GM19351 (cell line): ENCODE results near the gene CCN5.
A peak's percentile ranks its signal among the peaks of the same experiment; 100 is the strongest.

Source experiments
- ATAC-seq: cut with Tn5 transposase; IDR thresholded peaks from one replicate; pipeline ENCODE4 v1.9.1; 2021; ENCODE audit warnings: mild to moderate bottlenecking, moderate library complexity; ENCODE audit not compliant: unreplicated experiment

The CCN5 gene

GRCh38 chr20:44715499-44716308 is 535 bp downstream of the CCN5 start:
- ATAC-seq: no peak

DNA sequence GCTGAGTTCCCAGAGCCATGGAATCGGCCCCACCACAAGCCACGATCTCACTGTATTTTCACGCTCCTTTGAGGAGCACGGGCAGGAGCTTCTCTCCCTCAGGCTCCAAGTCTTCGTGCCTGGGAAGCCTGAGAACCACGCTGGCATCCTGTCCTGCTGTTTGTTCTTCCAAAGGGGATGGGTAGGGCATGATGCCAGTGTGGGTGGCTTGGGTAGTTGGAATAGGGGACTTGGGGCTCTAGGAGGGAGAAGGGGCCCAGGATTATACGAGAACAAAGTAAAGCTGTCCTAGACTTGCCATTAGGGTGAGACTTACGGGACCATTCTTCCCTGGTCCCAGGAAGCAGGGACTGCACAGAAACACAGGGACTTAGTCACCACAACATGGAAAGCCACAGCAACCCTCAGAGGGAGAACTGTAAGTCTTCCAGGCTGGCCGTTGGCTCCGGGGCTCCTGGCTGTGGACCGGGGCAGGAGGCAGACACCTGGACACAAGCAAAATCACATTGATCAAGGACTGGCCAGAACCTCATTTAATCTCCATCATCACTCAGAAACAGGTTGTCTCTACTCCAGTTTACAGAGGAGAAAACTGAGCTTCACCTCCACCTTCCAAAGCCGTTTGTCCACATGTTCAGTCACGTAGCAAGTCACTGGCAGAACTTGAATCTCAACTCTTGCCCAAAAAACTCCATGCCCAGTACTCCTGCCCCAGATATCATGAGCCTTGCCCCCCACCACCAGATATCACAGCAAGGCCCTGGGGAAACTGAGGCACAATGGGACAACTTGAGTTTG is 1.3 kb downstream of the CCN5 start:
- ATAC-seq: no peak

DNA sequence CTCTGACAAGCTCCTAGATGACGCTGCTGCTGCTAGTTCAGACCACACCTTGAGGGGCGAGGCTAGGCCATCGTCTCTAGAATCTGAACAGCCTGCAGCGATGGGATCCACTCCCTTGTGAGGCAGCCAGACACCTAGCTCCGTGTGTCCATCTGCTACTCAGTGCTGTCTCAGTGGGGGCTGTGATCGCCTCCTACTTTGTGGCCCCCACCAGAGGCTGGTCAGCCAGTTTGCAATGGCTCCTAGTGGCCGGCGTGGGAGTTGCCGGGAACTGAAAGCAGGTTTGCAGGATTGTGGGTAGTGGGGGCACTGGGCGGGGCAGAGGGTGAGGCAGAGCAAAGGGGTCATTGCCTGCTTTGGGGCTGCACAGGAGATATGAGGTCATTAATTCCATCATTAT is 2.8 kb downstream of the CCN5 start:
- no peak for ATAC-seq

DNA sequence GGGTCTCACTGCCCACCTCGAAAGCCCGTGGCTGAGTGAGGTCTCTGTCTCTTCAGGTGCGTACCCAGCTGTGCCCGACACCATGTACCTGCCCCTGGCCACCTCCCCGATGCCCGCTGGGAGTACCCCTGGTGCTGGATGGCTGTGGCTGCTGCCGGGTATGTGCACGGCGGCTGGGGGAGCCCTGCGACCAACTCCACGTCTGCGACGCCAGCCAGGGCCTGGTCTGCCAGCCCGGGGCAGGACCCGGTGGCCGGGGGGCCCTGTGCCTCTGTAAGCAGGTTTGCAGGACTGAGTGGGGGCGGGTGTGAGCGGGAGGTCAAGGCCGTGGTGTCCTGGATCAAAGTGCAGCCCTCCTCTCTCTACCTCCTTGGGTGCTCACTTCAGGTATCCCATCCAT is 4.7 kb downstream of the CCN5 start:
- ATAC-seq: no peak

GRCh38 chr20:44720621-44720996 is 5.4 kb downstream of the CCN5 start:
- no peak for ATAC-seq

DNA sequence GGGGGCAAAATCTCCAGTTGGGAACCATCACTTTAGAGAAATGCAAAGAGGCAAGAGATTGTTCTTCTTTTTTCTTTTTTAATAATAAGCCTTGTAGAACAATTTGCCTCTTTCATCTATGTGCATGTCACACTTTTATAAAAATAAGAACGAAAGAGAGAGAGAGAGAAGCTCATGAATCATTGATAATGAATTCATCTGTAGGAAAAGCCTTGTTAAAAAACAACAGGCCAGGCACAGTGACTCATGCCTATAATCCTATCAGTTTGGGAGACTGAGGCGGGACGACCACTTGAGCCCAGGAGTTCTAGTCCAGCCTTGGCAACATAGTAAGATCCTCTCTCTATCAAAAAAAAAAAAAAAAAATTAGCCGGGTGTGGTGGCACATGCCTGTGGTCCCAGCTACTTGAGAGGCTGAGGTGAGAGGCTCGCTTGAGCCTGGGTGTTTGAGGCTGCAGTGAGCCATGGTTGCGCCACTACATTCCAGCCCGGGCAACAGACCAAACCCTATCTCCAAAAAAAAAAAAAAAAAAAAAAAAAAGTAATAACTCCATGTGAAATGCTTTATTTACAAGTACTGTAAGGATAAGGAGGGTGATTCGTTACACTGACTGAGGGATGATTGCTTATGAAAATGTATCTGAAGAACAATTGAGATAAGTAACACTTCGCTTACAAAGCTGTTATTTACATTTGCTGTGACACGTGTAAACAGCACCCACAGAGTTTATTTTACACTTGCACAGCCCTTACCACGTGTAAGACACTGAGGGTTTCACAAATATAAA is 6.0 kb downstream of the CCN5 start:
- ATAC-seq: no peak

DNA sequence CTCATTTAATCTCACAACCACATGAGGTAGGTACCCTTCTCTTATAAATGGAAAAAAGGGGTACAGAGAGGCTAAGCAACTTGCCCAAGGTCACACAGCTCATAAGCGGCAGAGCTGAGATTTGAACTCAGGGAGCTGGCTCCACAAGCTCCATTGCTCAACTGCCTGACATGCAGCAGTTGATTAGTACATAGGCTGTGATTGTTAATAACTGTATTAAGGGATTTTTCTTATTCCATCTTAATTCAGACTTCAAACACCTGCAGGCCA is 6.6 kb downstream of the CCN5 start:
- no peak for ATAC-seq

DNA sequence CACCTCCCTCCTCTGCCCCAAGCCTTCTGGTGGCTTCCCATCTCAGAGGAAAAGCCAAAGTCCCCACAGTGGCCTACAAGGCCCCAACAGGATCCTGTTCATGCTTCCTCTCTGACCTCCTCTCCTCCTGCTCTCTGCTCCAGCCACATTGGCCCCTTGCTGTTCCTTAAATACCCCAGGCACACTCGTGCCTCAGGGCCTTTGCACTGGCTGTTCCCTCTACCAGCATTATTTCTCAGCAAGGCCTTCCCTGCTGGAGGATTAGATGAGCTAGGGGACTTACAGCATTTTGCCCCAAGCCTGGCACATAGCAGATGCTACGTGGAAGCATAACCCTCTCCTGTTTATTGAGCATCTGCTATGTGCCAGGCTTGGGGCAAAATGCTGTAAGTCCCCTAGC is 7.8 kb downstream of the CCN5 start:
- ATAC-seq: no peak

- no peak for ATAC-seq
Observed at GRCh38 chr20:44723391-44723790, 8.2 kb downstream of the CCN5 start.

GRCh38 chr20:44723798-44724362 is 8.7 kb downstream of the CCN5 start:
- no peak for ATAC-seq

- no peak for ATAC-seq
Observed at GRCh38 chr20:44724423-44725091, 9.4 kb downstream of the CCN5 start.

GRCh38 chr20:44725837-44726236 is 10.7 kb downstream of the CCN5 start:
- no peak for ATAC-seq

DNA sequence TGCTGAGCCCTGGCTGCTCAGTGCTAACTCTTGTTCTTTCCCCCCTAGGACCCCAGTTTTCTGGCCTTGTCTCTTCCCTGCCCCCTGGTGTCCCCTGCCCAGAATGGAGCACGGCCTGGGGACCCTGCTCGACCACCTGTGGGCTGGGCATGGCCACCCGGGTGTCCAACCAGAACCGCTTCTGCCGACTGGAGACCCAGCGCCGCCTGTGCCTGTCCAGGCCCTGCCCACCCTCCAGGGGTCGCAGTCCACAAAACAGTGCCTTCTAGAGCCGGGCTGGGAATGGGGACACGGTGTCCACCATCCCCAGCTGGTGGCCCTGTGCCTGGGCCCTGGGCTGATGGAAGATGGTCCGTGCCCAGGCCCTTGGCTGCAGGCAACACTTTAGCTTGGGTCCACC is 11.9 kb downstream of the CCN5 start:
- no peak for ATAC-seq

DNA sequence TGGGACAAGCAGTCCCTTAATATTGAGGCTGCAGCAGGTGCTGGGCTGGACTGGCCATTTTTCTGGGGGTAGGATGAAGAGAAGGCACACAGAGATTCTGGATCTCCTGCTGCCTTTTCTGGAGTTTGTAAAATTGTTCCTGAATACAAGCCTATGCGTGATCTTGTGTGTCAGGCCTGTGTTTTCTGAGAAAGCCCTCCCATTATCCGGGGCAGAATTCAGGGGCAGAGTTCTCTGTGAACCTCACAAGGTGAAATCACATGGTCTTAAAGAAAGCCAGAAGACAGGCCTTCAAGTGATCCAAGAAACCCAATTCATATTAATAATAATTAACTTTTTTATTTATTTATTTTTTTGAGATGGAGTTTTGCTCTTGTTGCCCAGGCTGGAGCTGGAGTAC is 12.5 kb downstream of the CCN5 start:
- ATAC-seq: no peak

GRCh38 chr20:44728801-44729443 is 13.8 kb downstream of the CCN5 start:
- ATAC-seq: no peak

DNA sequence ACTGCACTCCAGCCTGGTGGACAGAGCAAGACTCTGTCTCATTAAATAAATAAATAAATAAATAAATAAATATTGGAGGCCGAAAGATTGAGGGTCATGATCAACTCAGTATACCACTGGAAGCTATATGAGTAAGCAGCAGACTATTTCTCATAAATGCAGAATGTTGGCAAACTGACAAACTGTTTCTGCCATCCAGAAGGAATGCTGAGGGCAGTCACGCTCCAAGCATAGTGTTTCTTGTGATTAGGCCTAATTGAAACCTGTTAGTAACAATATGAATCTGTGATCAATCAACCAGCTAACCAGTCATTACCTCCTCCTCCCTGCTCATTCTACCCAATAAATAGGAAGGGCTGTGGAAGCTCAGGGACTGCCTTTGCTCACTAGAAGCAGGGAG is 15.3 kb downstream of the CCN5 start:
- ATAC-seq: no peak

DNA sequence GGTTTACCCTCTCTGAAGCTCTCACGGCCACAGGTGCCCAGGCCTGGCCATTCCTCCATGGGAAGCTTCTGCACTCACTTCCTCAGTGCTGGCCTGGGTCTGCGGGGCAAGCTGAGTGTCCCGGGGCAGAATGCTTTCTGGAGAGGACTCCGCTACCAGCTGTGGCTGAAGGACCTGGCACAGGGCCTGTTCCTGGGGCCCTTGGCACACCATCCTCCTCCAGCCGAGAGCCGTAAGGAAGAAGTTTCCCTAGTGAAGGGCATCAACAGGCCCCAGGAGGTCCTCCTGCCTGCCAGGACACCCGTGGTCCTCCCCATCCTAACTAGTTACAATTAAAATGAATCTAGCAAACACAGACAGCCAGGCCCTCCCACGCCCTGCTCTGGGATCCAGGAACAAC is 16.5 kb downstream of the CCN5 start:
- ATAC-seq: no peak

- ATAC-seq: no peak
Observed at GRCh38 chr20:44732327-44732726, 17.2 kb downstream of the CCN5 start.

GRCh38 chr20:44733341-44734069 is 18.3 kb downstream of the CCN5 start:
- ATAC-seq: peak; percentile 58

DNA sequence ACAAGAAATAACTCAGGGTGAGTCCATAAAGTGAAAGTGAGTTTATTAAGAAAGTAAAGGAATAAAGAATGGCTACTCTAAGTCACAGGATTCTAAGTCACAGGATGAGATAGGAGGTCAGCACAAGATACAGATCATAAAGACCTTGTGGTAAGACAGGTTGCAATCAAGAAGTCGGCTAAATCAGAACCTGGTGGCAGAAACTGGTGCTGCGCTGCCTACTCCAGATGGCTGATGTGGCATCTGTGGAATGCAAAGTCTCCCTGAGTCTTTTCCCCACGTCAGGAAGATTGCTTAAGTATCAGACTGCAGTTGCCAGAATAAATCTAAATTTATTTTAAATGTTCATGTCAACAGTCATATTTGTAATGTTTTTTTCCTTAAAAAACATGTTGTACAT is 19.8 kb downstream of the CCN5 start:
- ATAC-seq: no peak
